Loucy (cell line): ENCODE results near the gene AHDC1.
A peak's percentile ranks its signal among the peaks of the same experiment; 100 is the strongest.

Source experiments
- H2AFZ ChIP-seq: fragments of 200-600 bp; sonication (generic); 2 replicates; pipeline ENCODE4 v1.6.0; 2016; ENCODE audit warnings: antibody characterized with exemption, mild to moderate bottlenecking, low read length, moderate library complexity
- H3F3A ChIP-seq: fragments of 200-600 bp; 2 replicates; pipeline ENCODE4 v1.6.0; 2016; ENCODE audit warnings: antibody characterized with exemption, low read depth, mild to moderate bottlenecking
- H3K27me3 ChIP-seq: fragments of 200-600 bp; sonication (generic); 2 replicates; pipeline ENCODE4 v1.6.1; 2014; ENCODE audit warnings: low read length, mild to moderate bottlenecking; ENCODE audit not compliant: insufficient read depth, poor library complexity, severe bottlenecking
- H3K36me3 ChIP-seq: fragments of 200-600 bp; sonication (generic); 2 replicates; pipeline ENCODE4 v1.6.1; 2016; ENCODE audit warnings: low read length; ENCODE audit not compliant: insufficient read depth
- H3K4me1 ChIP-seq: fragments of 200-600 bp; sonication (generic); 2 replicates; pipeline ENCODE4 v1.5.1; 2014; ENCODE audit warnings: low read length, mild to moderate bottlenecking; ENCODE audit not compliant: insufficient read depth, poor library complexity, severe bottlenecking
- H3K4me2 ChIP-seq: fragments of 200-600 bp; sonication (generic); 2 replicates; pipeline ENCODE4 v1.6.0; 2014; ENCODE audit warnings: antibody characterized with exemption, low read length, low read depth, mild to moderate bottlenecking; ENCODE audit not compliant: poor library complexity, severe bottlenecking
- H3K4me3 ChIP-seq: fragments of 200-600 bp; sonication (generic); 2 replicates; pipeline ENCODE4 v1.5.1; 2014; ENCODE audit warnings: low read length, mild to moderate bottlenecking, mixed read lengths; ENCODE audit not compliant: poor library complexity, severe bottlenecking
- H3K79me2 ChIP-seq: fragments of 200-600 bp; sonication (generic); 2 replicates; pipeline ENCODE4 v1.6.1; 2014; ENCODE audit warnings: low read length; ENCODE audit not compliant: insufficient read depth
- H3K9ac ChIP-seq: fragments of 200-600 bp; sonication (generic); 2 replicates; pipeline ENCODE4 v1.6.0; 2014; ENCODE audit warnings: mild to moderate bottlenecking, low read depth, low read length, moderate library complexity; ENCODE audit not compliant: poor library complexity, severe bottlenecking
- H3K9me2 ChIP-seq: fragments of 200-600 bp; sonication (generic); replicated peaks from 2 replicates; pipeline ENCODE4 v1.6.1; 2016; ENCODE audit warnings: low read depth, low read length, mixed read lengths
- H3K9me3 ChIP-seq: fragments of 200-600 bp; sonication (generic); 2 replicates; pipeline ENCODE4 v1.6.1; 2014; ENCODE audit warnings: mild to moderate bottlenecking, antibody characterized with exemption, low read length, low read depth; ENCODE audit not compliant: insufficient read depth
- H4K20me1 ChIP-seq: fragments of 200-600 bp; sonication (generic); 2 replicates; pipeline ENCODE4 v1.6.0; 2014; ENCODE audit warnings: antibody characterized with exemption, low read length, mild to moderate bottlenecking; ENCODE audit not compliant: insufficient read depth, poor library complexity, severe bottlenecking
- CTCF ChIP-seq: fragments of 200-600 bp; sonication (generic); conservative IDR thresholded peaks from 2 replicates; pipeline ENCODE4 v1.5.1; 2014; ENCODE audit warnings: mild to moderate bottlenecking, antibody characterized with exemption, low read length
- EZH2phosphoT487 ChIP-seq: fragments of 200-600 bp; IDR thresholded peaks from 2 replicates; pipeline ENCODE4 v1.6.1; 2018; ENCODE audit warnings: antibody characterized with exemption, mild to moderate bottlenecking, moderate library complexity, borderline replicate concordance

Gene AHDC1

GRCh38 chr1:27559466-27560030, 44.4 kb downstream of the AHDC1 start:
- H3K36me3 ChIP-seq: peaks cover 16% of the 10 kb centered on the region; the same call in 1 of the 2 replicates
- TF ChIP-seq CTCF (no peak), EZH2phosphoT487 (no peak)
- H3K4me2 ChIP-seq: no peak overlapping the region
- peaks cover 44% of the 10 kb centered on the region for H4K20me1 ChIP-seq
- H3K9me3 ChIP-seq: no peaks in the 10 kb centered on the region
- H3K9ac ChIP-seq: no peak overlapping the region
- no peaks in the 10 kb centered on the region for H3K9me2 ChIP-seq
- H2AFZ ChIP-seq: no peak overlapping the region
- H3K4me3 ChIP-seq: no peak overlapping the region
- peaks cover 71% of the 10 kb centered on the region for H3K4me1 ChIP-seq
- H3K79me2 ChIP-seq: peaks cover 72% of the 10 kb centered on the region
- peaks cover 3% of the 10 kb centered on the region; the same call in 1 of the 2 replicates for H3F3A ChIP-seq
- no peaks in the 10 kb centered on the region for H3K27me3 ChIP-seq

GRCh38 chr1:27557596-27558340, 46.2 kb downstream of the AHDC1 start:
- no peaks in the 10 kb centered on the region for H3K9me2 ChIP-seq
- H3K36me3 ChIP-seq: peaks cover 28% of the 10 kb centered on the region; the same call in 1 of the 2 replicates
- H3K4me2 ChIP-seq: peak overlapping the region; percentile 99
- H3K9ac ChIP-seq: no peak overlapping the region
- H3K79me2 ChIP-seq: peaks cover 54% of the 10 kb centered on the region
- peaks cover 56% of the 10 kb centered on the region for H3K4me1 ChIP-seq
- TF ChIP-seq CTCF (no peak), EZH2phosphoT487 (no peak)
- no peaks in the 10 kb centered on the region for H3K27me3 ChIP-seq
- H3K4me3 ChIP-seq: no peak overlapping the region
- peaks cover 3% of the 10 kb centered on the region; the same call in 1 of the 2 replicates for H3F3A ChIP-seq
- peaks cover 29% of the 10 kb centered on the region for H4K20me1 ChIP-seq
- no peaks in the 10 kb centered on the region for H3K9me3 ChIP-seq
- H2AFZ ChIP-seq: no peak overlapping the region

GRCh38 chr1:27556781-27557595, 47.0 kb downstream of the AHDC1 start:
- H3K4me2 ChIP-seq: peak overlapping the region; percentile 99
- H3K79me2 ChIP-seq: peaks cover 46% of the 10 kb centered on the region
- peaks cover 36% of the 10 kb centered on the region; the same call in 1 of the 2 replicates for H3K36me3 ChIP-seq
- H3K9me2 ChIP-seq: no peaks in the 10 kb centered on the region
- H3K9ac ChIP-seq: peak overlapping the region; percentile 79
- H3F3A ChIP-seq: peaks cover 3% of the 10 kb centered on the region; the same call in 1 of the 2 replicates
- H2AFZ ChIP-seq: no peak overlapping the region
- H4K20me1 ChIP-seq: peaks cover 21% of the 10 kb centered on the region
- no peak for TF ChIP-seq EZH2phosphoT487
- peak; percentile 86 for TF ChIP-seq CTCF
- no peaks in the 10 kb centered on the region for H3K27me3 ChIP-seq
- peaks cover 48% of the 10 kb centered on the region for H3K4me1 ChIP-seq
- H3K4me3 ChIP-seq: peak overlapping the region; percentile 69
- H3K9me3 ChIP-seq: no peaks in the 10 kb centered on the region
